Amygdala (tissue), 56 donors: ENCODE data around the gene NR2F1.

Experiments used
- DNase-seq, 56 donors: peaks; one replicate each; lab custom pipeline; 2025; lab: John Stamatoyannopoulos, UW

Gene NR2F1

GRCh38 chr5:93589152-93589828 is 6.3 kb downstream of the NR2F1 start:
- no peak for DNase-seq

- peak in 3 of 56 donors; percentile 33 to 41 (median 38) for DNase-seq
Measured at GRCh38 chr5:93589829-93590215, 6.8 kb downstream of the NR2F1 start.

GRCh38 chr5:93590493-93590892 is 7.5 kb downstream of the NR2F1 start:
- no peak for DNase-seq

GRCh38 chr5:93591323-93591945 is 8.4 kb downstream of the NR2F1 start:
- DNase-seq, result no peak

GRCh38 chr5:93592883-93593282 is 9.9 kb downstream of the NR2F1 start:
- no peak for DNase-seq

- no peak for DNase-seq
Measured at GRCh38 chr5:93593476-93594131, 10.6 kb downstream of the NR2F1 start.

GRCh38 chr5:93594591-93595419 is 11.8 kb downstream of the NR2F1 start:
- peak in 5 of 56 donors; percentile 32 to 47 (median 45) for DNase-seq

- no peak for DNase-seq
Measured at GRCh38 chr5:93595420-93596147, 12.6 kb downstream of the NR2F1 start.

GRCh38 chr5:93596310-93596675 is 13.3 kb downstream of the NR2F1 start:
- DNase-seq, result no peak

GRCh38 chr5:93596676-93597490 is 13.9 kb downstream of the NR2F1 start:
- DNase-seq, result no peak

GRCh38 chr5:93598091-93599000 is 15.3 kb downstream of the NR2F1 start:
- DNase-seq, result no peak

- DNase-seq, result no peak
Measured at GRCh38 chr5:93599001-93599379, 16.0 kb downstream of the NR2F1 start.

- peak in 3 of 56 donors; percentile 25 to 45 (median 35) for DNase-seq
Measured at GRCh38 chr5:93599399-93600120, 16.5 kb downstream of the NR2F1 start.

GRCh38 chr5:93600409-93601070 is 17.5 kb downstream of the NR2F1 start:
- DNase-seq, result no peak

- DNase-seq, result peak in 3 of 56 donors; percentile 29 to 44 (median 36)
Measured at GRCh38 chr5:93601071-93601801, 18.2 kb downstream of the NR2F1 start.

GRCh38 chr5:93601802-93602155 is 18.8 kb downstream of the NR2F1 start:
- no peak for DNase-seq
